HG03575 (cell line): Measurements from ENCODE around the gene ZIC1.

Experiments
- ATAC-seq: cut with Tn5 transposase; IDR thresholded peaks from one replicate; pipeline ENCODE4 v1.9.1; 2021; ENCODE audit not compliant: unreplicated experiment, insufficient number of reproducible peaks, low FRiP score; ENCODE audit errors: extremely low read depth

Gene ZIC1

DNA sequence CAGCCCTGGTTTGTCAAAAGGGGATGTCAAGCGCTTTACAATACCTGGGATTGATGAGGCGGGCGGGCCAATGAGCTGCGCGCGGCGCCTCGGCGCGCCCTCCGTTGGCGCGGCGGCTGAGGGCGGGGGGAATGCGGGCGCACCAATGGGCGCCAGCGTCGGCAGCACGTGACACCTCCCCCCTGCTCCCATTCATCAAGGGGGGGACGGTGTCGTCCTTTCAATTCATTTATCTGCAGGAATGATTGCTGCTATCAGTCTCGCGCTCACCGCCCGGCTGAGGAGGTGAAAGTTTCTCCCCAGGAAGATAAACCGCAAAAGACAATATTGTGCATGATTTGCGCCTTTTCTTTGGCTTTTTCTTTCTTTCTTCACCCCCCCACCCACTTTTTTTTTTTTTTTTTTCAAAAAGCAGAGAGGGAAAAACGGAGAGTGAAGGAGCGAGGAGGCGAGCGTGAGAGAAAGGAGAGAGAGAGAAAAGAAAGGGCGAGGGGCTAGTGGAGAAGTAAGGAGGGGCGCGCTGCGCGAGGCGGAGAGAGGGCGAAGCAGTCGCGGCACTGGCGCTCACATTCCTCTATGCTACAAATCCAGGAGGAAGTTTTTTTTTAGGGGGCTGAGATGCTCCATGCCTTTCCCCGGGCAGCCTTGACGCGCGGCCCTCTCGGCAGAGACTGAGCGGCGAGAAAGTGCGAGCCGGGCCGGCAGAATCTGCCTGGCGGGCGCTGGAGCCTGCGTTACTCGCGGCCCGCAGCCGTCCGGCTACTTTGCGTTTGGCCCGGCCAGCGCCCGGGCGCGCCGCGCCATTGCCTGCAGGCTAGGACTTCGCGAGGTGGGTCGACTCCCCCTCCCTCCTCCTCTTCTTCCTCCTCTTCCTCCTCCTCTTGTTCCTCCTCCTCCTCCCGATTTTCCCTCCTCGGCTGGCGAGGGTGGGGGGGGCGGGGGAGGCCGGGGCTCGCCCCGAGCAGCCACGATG is at the start of gene ZIC1:
Gene ZIC1 (plus strand): TSS at position 223 of the 973 bp plus-strand sequence. CDS start 748 bp downstream, at position 971.
- ATAC-seq, result no peak

GRCh38 chr3:147360051-147360439 is 49.1 kb upstream of the ZIC1 start:
- ATAC-seq, result no peak

- no peak for ATAC-seq
Measured at GRCh38 chr3:147360646-147361453, 48.3 kb upstream of the ZIC1 start.

DNA sequence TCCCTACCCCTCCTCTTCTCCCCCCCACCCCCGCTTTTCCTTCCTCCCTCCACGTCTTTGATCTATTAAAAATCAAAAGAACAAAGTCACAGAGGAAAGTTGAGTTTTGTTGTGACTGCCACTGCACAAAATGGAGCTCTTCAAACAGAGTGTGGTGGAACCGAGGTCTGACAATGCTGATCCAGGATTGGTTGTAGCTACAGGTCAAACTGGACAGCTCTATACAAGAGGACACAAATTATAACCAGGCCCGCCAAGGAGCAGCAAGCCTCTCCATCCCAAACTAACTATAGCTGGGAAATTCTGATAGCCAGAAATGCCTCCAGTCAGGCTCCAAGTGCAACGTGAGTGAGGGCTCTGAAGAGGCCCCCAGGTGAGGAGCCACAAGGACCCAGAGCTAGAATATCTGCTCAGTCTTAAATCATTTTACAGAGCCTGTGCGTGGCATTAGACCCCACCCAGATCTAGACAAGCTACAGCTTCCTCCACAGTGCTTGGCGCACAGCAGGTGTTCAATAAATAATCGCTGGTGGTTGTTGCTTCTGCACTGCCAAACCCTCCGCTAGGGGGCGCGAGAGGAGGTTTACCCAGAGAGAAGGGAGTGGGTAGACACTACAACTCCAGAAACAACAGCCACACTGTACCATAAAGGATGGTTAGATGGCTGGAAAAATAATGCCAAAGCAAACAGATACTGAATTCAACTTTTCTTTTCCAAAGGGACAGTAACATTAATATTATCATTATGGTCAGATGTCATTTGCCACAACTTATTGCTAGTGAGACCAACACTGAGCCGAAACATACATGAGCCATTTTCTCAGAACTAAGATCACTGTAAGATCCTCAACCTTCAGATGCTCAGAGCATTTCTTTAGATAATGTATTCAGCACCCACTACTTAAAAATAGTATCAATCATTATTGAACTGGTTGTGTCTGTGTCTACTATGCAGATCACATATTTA is 47.4 kb upstream of the ZIC1 start:
- no peak for ATAC-seq

- no peak for ATAC-seq
Measured at GRCh38 chr3:147364771-147365170, 44.4 kb upstream of the ZIC1 start.

- no peak for ATAC-seq
Measured at GRCh38 chr3:147365196-147366115, 43.7 kb upstream of the ZIC1 start.

GRCh38 chr3:147367676-147368075 is 41.5 kb upstream of the ZIC1 start:
- ATAC-seq, result no peak

GRCh38 chr3:147368151-147368550 is 41.0 kb upstream of the ZIC1 start:
- no peak for ATAC-seq

DNA sequence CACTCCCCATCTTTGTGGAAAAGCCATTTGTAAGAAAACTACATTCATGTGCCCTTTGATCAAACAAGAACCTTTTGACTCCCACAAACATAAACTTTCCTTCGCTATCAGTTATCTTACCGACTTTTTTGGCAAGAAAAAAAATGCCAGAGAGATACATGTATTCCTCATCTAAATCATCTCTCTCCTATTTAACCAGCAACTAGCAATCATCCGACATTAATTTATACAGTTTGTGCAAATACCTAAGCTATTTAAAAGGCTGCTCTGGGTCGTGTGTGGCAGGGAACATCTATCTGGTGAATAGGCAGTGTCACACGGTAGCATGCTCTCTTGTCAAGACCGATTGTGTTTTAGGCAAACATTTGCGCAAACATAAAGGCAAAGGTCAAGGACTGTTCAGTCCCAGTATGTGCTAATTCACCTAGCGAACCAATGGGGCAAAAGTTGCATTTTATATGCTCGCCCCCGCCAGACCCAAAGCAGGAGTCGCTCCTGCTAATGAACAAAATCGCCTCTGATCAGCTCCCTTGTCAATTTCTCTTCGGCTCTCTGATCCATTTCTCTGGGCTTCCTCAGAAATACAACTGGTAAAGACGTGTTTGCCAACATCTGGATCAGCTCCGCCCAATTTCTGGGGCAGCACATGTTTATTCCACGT is 40.5 kb upstream of the ZIC1 start:
- no peak for ATAC-seq

DNA sequence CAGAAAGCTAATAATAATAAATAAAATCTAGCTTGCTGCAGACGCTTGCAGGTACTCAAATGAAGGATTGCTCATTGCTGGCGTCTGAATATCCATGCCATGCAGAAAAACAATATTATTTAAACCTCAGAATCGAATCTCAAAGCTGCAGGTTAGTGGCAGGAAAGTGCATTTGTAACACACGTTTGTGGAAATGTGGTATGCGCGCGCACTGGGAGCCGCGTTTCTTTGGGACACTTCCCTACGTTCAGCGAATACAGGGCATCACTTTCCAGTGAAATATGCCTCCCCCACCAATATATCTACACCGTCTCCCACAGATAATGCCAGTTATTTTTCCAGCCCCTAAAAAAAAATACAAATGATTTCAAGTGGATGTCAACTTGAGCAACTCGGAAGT is 39.9 kb upstream of the ZIC1 start:
- ATAC-seq, result no peak

- ATAC-seq, result no peak
Measured at GRCh38 chr3:147369661-147370123, 39.5 kb upstream of the ZIC1 start.

DNA sequence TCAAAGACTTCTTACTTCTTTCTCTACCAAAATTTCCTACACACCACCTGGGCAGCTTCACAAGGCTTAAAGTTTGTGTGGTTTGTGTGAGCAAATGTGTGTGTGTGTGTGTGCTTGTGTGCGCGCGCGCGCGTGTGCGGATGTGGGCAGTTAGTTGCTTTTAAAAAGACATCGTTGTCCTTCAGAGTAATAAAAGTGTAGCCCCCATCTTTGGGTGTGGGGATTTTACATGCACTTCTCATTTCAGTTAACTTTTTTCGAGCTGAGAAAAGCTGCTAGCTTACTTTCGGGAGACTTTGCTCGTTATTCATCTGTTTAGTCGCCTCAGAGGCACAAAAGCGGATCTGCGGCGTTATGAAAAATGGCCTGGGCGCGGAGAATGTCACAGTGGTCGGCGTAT is 38.8 kb upstream of the ZIC1 start:
- no peak for ATAC-seq

- no peak for ATAC-seq
Measured at GRCh38 chr3:147371140-147371539, 38.0 kb upstream of the ZIC1 start.

GRCh38 chr3:147371771-147372340 is 37.3 kb upstream of the ZIC1 start:
- no peak for ATAC-seq

DNA sequence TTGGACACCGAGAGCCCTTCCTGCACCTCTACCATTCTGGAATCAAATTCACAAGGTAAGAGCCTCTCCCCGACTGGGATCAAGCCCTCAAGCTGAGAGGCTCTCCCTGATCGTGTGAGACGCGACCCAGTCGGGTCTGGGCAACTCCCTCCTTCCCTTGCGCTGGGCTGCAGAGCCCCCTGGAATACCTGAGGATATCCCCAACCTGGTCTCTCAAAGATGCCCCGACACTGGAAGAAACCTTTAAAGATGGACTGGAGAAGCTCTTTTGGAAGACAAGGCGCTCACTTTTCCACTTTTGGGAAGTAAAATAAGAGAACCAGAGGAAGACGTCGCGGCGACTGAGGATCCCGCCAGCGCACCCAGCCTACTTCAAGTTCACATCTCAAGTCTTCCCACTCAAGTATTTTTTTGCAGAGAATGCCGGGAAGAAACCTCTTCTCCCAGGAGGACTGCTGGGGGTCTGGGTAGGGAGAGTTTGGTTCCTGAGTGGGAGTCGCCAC is 36.6 kb upstream of the ZIC1 start:
- ATAC-seq, result no peak

DNA sequence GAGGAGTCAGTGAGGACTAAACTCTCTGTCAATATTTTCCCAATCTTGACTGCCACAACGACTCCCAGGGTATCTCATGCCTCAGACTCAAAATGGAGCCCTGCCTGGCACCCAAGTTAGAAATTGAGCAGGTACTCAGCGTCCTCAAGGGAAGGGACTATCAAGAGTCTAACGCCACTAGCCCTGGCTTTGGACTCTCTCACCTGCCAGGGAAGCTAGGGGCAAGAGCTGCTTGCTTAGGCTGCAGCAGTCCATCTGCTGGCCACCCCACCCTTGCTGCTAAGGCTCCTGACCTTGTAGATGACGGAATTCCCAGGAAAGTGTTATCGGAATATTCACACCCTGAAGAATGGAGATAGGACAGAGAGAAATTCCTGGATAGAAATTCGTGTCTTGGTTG is 35.9 kb upstream of the ZIC1 start:
- ATAC-seq, result no peak
